Daoy (cell line): ENCODE measurements around the gene PRSS21. TPM values are rescaled to one million over a fixed set of nuclear protein-coding genes. Genes with fewer than 3 reads are reported as not detected.

Experiments used
- DNase-seq: peaks from one replicate; pipeline ENCODE4 v3.0.0-alpha.2; 2015; ENCODE audit warnings: low read depth
- total RNA-seq: library from RNA; depleted of rRNA; stranded (reverse); fragments of >200 nt; shearing (Covaris generic); gene quantifications from 2 replicates; pipeline ENCODE4 v1.2.3, GENCODE V29; 2014

The PRSS21 gene
- total RNA-seq, 1 experiment from 2014 or later = not detected

DNA sequence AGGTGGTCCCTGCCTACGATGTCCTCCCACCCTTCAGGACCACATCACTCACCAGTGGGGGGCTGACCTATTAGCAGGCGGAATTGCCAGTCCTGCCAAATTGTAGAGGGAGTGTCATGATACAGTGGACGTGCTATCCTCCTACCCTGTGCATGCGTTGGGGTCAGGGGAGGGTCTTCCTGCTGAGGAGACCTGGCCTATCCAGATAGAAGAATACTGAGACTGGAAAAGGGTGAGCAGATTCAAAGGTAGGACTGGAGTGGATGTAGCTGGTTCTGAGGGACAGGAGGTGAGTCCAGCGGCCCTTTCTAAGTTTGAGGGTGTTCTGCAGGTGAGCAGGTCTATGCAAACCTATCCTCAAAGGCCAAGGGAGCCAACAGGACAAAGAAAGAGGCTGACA is 10.8 kb upstream of the PRSS21 start:
- DNase-seq = no peak

DNA sequence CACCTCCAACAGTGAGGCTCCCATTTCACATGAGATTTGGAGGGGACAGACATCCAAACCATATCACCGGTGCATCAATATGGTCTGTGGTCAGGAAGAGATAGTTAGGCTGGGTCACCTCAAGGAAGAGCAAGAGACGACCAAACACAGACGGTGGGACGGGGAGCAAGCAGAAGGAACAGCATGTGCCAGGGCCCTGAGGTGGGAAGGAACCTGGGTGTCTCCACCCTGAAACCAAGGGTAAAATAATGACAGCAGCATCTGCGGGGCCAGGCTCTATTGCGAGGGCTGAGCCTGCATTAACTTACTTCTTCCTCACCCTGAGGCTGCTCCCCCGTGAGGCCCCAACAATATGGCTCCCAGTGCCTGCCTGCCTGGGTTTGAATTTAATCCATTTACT is 8.9 kb upstream of the PRSS21 start:
- DNase-seq = no peak

DNA sequence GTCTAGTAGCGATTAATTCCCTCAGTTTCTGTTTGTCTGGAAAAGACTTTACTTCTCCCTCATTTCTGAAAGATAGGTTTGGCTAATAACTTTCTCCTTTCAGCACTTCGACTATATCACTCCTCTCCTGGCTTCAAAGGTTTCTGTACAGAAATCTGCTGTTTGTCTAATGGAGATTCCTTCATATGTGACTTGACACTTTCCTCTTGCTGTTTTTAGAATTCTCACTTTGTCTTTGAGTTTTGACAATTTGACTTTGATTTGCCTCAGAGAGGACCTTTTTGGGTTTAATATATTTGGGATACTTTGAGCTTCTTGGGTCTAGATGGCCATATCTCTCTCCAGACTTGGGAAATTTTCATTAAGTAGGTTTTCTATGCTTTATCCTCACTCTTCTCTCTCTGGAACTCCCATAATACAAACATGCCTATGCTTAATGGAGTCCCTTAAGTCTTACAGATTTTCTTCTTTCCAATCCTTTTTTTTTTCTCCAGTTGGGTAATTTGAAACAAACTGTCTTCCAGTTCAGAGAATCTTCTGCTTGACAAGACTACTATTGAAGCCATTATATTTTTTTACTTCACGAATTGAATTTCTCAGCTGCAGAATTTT is 7.8 kb upstream of the PRSS21 start:
- DNase-seq = no peak

DNA sequence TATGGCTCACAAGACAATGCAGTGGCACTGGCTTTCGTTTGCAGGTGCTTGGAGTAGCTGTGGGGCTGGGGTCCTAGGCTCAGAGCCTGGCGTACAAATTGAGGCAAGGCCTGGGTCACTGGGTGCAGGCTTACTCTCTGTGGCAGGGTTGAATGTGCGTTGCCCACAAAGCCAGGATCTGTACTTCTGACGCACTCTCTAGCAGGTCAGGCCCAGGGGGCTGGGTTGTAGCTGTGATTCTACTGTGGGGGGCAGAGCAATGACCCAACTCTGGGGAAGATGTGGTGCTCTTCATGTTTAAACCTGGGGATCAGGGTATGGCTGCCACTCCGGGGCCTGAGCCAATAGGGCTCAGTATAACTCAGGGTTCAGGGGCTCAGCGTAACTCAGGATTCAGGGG is 6.4 kb upstream of the PRSS21 start:
- DNase-seq = no peak

DNA sequence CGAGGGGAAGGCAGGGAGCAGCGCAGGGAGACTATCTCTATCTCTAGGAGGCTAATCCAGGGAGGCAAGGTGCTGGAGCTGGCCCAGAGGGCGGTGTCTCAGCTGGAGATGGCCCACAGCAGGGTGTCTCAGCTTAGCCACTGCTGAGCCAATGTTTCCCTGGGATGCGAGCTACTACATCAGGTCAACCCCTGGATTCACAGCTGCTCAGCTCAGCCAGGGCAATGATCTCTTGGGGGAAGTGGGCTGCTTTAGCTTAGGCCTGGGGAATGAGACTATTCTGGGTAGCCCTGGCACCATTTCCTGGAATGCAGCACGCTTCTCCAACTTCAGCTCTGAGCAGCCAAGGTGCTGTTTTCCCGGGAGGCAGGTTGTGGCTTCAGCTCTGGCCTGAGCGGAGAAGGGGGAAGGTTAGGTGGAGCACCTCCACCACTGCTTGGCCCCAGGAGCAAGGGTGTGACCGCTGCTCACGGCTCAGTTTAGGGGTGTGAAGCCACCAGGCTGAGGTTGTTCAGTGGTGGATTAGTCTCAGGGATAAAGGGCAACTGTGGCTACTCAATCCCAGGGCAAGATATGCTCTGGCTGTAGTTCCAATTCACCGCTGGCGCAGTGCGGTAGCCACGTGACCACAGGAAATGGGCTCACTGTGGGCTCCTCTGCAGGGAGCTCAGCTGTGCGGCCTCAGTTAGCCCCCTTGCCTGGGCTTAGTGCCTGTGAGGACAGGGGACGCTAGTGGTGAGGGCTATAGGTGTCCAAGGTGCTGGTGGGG is 5.2 kb upstream of the PRSS21 start:
- DNase-seq = no peak

DNA sequence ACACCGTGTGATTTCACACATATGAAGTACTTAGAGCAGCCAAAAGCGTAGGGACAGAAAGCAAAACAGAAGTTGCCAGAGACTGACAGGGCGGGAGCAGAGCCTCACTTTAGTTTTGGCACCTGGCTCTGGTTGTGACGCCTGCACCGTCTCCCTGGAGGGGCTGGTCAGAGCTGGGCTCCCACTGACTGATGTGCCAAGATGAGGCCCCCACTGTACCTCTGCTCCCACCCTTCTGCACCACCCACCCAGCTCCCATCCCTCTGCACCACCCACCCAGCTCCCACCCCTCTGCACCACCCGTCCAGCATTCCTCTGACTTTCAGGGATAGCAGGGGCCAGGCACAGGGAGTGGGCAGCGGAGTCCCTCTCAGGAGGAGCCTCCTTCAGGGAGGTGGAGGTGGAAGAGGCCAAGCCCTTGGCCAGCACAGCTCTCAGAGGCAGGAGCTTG is 3.2 kb upstream of the PRSS21 start:
- DNase-seq = no peak

DNA sequence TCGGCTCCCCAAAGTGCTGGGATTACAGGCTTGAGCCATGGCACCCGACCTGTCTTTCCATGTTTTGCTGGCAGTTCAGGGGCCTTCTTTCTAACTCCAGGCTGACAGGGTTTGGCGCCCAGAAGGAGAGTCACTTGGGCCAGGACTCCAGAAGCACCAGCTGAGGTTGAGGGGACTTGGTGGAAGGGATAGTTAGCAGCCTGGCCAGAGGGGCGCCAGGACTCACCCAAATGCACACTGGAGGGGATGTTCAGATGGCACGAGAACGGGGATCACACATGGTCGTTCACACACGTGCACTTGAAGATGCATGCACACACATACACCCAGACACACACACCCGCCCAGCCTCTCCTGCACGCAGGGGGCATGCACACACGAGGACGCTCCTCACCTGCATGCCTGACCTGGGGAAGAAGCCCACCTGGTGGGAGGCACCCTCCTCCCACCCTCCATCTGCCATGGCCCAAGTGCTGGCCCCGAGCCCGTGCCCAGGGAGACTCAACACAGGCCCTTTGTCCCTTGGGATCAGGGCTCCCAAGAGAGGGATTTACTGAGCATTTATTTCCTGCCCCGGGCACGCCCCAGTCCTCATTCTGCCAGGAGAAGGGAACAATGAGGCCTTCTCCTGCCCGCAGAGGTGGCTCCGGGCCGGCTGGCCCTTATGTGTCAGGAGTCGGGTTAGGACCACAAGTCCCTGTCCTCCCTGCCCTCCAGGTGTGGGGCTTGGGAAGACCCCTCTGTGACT is 2.3 kb upstream of the PRSS21 start:
- DNase-seq = no peak

DNA sequence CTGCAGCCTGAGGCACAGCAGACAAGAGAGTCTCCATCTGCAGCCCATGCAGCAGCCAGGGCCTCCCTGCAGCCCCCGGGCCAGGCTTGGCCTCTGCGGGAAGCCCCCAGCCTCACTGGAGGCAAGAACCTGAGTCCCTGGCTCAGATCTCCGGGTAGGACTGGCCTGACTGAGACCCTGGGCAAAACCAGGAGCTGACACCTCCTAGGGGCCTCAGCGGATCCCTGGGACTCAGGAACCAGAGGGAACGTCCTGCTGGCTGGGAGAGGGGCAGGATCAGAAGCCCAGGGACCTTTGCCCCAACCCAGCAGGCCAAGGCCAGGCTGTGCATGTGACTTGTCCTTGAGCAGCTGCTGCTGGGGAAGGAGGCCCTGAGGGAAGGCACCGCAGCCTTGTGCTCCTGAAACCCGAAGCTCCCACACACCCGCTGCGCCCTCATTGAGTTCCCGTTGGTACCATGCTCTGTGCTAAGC is 1.7 kb upstream of the PRSS21 start:
- no peak for DNase-seq

DNA sequence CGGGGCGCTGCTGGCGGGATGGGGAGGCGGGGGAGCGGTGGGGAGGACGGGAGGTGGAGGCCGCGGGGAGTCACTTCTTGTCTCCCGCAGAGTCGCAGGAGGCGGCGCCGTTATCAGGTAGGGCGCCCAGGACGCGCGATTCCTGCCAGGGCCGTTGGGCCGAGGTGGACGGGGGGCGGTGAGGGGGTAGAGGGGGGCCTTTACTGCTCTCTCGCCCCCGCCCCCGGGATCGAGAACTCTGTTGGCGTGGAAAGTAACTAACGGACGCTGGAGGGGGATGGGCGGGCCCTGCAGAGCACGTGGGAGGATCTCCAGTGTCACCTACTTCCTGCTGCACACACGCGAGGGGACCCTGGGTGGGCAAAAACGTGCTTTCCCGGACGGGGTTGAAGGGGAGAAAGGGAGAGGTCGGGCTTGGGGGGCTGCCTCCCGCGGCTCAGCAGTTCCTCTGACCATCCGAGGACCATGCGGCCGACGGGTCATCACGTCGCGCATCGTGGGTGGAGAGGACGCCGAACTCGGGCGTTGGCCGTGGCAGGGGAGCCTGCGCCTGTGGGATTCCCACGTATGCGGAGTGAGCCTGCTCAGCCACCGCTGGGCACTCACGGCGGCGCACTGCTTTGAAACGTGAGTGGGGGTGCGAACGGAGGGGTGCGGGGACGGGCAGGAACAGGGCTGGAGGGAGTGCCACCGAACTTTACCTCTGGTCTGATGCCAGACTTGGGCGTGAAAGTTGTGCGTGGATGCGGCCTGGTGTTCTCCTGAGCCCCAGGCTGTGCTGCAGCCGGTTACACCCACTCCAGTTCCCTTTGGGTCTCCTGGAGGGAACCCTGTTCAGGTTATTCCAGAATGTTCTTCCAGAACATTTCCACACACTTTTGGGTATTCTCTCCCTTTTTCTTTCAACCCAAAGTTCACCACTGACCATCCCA is 569 bp downstream of the PRSS21 start:
- DNase-seq = no peak

DNA sequence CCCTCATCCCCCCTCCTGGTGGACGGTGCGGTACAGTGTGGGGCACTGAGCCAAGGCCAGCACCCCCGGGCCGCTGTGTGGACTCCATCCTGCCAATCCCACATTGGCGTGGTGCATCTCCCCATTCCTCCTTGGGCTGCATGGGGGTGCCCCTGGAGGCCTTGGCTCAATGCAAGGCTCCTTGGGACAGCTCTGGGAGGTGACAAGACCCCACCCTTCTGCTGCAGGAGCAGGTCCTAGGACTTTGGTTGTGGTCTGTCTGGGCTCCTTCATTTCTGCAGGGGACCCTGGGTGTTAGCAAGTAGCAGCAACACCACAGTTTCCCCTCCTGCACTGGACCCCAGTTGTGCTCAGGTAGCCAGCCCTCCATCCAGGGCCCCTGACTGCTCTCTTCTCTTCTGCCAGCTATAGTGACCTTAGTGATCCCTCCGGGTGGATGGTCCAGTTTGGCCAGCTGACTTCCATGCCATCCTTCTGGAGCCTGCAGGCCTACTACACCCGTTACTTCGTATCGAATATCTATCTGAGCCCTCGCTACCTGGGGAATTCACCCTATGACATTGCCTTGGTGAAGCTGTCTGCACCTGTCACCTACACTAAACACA is 1.3 kb downstream of the PRSS21 start:
- no peak for DNase-seq

DNA sequence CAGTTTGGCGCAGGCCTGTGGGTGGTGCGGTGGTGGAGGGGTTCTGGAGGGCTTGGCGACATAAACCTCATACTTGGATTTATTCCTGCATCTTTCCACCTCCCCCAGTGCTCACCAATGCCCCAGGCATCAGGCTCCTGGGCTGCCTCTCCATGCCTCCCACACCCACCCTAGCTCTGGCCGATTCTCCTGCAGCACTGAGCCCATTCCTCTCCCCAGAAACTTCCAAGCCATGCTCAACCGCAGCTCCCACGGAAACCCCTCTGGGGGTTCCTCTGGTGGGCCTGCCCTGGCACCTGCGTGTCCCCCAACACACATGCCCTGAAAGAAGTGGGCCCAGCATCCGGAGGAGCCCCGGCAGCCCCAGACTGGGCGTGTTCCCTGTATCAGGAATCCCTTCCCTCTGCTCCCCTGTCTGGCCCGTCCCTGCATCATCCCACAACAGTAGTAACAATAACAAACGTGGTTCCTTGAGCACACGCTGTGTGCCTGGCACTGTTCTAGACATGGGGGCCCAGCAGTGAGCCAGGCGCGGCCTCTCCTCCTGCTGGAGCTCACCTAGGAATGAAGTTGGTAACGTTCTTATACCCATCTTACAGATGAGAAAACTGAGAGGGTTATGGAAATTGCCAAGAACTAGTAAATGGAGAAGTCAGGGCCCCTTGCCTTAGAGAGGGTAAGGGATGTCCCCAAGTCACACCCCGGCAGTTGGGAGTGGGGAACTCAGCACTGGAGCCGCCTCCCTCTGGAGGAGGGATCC is 2.3 kb downstream of the PRSS21 start:
- DNase-seq = no peak

DNA sequence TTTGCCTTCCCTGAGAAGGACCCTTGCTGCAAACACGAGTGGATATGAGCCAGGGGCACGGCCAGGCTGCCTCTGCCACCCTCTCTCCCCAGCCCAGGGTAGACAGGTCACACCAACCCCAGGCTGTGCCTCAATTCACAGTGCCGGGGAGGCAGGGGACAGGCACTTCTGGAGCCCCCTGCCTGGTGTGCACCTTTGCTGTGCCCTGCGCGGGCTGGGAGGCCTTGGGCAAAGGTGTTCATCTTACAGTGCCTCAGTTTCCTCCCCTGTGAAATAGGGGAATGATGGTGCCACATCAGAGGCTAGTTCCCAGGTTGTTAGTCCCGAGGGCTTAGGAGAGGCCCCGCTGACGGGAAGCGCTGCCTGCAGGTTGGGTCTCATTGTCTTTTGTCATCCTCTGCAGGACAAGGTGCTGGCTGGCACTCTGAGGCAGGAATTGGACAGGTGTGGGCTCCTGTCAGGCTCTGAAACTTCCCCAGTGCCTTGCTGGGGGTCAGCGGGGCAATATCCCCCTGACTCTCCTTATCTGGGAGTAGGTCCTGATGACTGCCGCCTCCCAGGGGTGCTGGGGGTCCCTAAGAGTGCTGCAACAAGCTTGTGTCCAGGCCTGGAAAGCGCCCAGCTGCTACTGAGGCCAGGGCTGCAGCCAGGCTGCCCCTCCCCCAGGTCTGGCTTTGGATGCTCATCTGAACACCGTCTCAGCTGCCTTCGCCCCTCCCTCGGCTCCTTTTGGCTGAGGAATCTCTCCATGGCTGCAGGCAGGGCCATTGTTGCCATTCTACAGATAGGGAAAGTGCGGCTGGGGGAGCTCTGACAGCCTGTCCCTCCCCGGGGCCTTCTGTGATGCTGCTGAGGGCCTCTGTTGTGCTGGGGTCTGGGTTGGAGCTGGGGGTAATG is 3.1 kb downstream of the PRSS21 start:
- DNase-seq = no peak

DNA sequence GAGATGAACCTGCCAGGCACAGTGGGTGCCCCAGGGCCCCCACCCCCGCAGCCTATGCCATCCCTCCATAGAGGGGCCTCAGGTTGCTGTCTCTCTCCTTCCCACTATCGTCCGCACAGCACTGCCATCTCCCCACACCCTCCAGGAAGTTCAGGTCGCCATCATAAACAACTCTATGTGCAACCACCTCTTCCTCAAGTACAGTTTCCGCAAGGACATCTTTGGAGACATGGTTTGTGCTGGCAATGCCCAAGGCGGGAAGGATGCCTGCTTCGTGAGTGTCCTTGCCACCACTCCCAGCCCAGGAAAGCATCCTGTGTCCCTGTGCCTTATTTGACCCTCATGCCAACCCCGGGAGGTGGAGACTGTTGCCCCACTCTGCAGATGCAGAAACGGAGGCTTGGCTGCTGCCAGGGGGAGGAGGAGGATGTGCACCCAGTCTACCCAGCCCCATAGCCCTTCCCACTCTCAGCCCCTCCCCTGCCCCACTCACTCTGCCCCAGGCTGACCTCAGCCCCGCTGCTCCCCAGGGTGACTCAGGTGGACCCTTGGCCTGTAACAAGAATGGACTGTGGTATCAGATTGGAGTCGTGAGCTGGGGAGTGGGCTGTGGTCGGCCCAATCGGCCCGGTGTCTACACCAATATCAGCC is 3.9 kb downstream of the PRSS21 start:
- DNase-seq = no peak

DNA sequence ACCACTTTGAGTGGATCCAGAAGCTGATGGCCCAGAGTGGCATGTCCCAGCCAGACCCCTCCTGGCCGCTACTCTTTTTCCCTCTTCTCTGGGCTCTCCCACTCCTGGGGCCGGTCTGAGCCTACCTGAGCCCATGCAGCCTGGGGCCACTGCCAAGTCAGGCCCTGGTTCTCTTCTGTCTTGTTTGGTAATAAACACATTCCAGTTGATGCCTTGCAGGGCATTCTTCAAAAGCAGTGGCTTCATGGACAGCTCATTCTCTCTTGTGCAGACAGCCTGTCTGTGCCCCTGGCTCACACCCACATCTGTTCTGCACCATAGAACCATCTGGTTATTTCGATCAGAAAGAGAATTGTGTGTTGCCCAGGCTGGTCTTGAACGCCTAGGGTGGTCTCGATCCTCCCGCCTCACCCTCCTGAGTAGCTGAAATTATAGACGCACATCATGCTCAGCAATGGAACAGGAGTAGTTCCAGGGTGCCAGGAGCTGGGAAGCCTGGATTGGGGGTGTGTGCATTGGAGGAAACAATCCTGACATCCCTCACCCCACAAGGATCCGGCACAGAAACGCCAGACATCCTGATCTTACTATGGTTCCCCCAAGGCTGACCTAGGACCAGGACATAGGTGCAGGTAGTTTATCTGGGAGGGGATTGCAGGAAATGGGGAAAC is 4.6 kb downstream of the PRSS21 start:
- DNase-seq = no peak

DNA sequence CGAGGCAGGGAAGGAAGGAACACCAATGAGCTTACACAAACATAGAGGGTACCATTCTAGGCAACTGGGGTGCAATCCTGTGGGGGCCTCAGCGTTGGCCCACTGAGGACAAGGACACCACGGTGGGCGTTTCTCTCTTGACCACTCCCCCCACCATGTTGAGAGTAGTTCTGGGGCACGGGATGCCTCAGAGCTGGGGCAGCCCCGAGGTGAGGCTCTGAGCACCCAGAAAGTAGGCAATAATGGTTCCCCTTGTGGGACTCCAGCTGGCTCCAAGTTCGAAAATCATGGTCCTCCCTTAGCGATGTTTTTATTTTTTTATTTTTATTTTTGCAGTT is 5.1 kb downstream of the PRSS21 start:
- no peak for DNase-seq

DNA sequence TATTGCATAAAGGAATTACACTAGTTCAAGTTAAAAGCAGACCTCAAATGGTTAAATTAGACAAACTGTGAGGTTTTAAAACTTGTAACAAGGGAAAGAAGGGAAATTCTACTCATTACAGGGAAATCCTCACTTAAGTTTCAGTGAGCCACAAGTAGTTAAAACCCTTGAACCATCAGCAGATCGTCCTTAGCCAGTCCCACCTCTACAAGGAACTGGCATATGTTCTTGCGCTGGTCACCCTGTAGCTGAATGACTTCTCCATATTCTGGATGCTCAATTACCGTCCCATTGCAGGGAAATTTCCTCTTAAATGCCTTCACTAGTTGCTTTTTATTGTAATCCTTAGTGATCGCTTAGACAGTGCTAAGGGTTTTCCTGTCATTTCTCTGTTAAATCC is 5.5 kb downstream of the PRSS21 start:
- DNase-seq = no peak

DNA sequence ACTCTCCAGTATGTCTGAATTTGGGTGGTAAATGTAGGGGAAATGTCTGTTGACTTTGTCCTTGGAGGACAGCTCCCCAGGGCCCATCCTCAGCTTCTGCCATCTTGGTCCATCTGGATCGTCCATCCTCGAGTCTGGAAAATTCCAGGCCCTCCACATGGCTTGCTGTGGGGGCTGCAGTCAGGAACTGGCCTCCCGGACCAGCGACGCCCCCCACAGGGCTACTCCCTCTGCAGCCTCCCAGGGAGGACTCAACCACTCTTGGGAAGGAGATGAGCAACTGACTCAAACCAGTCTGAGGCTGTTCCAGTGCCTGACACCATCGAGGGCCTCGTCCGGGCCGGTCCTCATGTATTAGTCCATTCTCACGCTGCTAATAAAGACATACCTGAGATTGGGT is 7.6 kb downstream of the PRSS21 start:
- DNase-seq = no peak

DNA sequence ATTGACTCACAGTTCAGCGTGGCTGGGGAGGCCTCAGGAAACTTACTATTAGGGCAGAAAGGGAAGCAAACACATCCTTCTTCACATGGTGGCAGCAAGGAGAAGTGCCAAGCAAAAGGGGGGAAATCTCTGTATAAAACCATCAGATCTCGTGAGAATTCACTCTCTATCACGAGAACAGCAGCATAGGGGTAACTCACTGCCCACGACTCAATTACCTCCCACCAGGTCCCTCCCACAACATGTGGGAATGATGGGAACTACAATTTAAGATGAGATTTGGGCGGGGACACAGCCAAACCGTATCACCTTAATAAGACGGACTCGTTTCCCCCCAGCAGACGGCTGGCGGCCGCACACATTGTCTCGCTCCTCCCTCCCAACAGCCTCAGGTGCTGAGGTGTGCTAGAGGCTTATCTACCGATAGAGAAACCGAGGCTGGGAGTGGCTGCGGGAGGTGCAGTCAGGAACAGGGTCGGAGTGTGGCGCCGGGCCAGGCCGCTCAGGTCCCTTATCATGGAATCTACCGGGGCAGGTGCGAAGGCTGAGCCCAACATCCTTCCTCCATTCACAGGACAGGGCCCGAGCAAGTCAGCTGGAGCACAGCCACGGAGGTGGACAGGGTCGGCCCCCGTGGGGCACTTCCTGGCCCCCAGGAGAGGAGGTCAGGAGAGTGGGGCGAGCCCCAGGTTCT is 8.2 kb downstream of the PRSS21 start:
- DNase-seq = no peak
